Measurements from ENCODE around the gene XIST.

XIST gene

DNA sequence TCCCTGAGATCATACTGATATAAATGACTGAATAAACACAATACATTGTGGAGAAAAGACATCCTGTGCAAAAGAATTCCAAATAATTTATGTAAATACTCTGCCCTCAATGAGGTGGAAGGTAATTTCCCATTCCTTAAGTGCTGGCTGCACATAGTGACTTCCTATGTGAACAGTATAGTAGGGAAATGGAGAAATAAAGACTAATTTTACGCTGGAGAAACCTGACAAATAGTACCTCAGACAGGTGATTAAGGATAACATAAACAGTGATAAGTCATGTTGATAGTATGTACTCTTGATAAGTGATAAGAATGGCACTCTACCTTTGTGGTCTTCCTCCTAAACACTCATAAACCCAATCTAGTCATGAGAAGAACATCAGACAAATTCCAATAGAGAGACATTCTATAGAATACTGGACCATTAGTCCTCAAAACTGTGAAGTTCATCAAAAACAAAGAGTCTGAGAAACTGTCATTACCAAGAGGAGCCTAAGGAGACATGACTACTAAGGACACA lies 15.5 kb downstream of the XIST start:
- TF ChIP-seq, protein P1, sequence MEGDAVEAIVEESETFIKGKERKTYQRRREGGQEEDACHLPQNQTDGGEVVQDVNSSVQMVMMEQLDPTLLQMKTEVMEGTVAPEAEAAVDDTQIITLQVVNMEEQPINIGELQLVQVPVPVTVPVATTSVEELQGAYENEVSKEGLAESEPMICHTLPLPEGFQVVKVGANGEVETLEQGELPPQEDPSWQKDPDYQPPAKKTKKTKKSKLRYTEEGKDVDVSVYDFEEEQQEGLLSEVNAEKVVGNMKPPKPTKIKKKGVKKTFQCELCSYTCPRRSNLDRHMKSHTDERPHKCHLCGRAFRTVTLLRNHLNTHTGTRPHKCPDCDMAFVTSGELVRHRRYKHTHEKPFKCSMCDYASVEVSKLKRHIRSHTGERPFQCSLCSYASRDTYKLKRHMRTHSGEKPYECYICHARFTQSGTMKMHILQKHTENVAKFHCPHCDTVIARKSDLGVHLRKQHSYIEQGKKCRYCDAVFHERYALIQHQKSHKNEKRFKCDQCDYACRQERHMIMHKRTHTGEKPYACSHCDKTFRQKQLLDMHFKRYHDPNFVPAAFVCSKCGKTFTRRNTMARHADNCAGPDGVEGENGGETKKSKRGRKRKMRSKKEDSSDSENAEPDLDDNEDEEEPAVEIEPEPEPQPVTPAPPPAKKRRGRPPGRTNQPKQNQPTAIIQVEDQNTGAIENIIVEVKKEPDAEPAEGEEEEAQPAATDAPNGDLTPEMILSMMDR (IDR thresholded peaks at IDR 0.05; ENCODE audit: extremely low read depth, missing control alignments), result no peak
- no peak for DNase-seq (ENCODE audit: low spot score)

DNA sequence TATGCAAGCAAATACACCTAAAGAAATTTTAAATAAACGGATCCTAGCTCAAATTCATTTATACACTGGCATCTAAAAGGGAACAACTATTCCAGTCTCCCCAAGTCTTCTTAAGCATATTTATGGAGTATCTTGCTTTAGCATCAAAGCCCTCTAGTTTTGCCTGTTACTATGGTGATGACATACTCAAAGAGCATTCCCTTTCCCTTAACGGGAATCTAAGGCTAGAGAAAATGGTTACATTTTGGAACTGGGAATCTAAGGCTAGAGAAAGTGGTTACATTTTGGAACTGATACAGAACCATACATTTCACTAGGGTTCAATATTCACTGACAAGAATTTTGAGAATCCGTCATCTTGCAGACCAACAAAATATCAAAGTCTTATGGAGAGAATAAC lies 18.3 kb downstream of the XIST start:
- DNase-seq (ENCODE audit: low spot score), result no peak
- TF ChIP-seq, protein P1 (IDR thresholded peaks at IDR 0.05; ENCODE audit: extremely low read depth, missing control alignments), result no peak

DNA sequence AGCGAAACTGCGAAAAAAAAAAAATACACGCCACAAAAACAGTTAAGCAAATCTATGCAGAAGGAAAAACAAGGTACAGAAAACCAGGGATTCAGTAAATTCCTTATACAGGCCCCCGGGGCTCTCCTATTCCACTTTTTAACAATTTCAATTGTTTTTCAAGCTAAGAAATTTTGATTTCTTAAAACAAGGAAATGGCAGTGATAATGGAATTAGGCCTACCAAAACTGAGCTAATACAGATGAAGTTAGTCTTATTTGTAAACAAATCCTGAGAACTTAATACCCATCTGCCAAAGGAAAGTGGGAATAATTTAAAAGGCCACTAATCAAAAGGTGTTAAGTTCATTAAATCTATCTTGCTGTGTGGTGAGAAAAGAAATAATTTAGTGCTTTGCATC lies 20.2 kb downstream of the XIST start:
- TF ChIP-seq, protein P1 (IDR thresholded peaks at IDR 0.05; ENCODE audit: extremely low read depth, missing control alignments), result no peak
- no peak for DNase-seq (ENCODE audit: low spot score)

DNA sequence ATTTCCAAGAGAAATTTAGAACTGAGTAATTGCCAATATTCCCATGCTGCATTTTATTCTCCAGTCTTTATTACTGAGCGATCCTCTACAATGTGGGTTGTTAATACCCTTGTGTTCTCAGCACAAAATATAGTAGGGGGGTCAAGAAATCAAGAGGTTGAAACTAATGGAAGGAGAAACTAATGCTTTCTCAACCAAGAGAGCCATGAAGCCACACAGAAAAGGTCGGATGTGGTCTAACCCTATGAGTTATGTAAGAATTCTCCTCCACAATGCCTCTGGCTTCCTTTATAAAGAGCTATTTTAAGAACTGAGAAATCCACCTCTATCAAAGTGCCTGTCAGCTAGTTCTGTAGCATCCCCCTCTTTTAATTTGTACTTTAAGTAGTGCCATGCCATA lies 21.0 kb downstream of the XIST start:
- no peak for DNase-seq (ENCODE audit: low spot score)
- TF ChIP-seq, protein P1 (IDR thresholded peaks at IDR 0.05; ENCODE audit: extremely low read depth, missing control alignments), result no peak

DNA sequence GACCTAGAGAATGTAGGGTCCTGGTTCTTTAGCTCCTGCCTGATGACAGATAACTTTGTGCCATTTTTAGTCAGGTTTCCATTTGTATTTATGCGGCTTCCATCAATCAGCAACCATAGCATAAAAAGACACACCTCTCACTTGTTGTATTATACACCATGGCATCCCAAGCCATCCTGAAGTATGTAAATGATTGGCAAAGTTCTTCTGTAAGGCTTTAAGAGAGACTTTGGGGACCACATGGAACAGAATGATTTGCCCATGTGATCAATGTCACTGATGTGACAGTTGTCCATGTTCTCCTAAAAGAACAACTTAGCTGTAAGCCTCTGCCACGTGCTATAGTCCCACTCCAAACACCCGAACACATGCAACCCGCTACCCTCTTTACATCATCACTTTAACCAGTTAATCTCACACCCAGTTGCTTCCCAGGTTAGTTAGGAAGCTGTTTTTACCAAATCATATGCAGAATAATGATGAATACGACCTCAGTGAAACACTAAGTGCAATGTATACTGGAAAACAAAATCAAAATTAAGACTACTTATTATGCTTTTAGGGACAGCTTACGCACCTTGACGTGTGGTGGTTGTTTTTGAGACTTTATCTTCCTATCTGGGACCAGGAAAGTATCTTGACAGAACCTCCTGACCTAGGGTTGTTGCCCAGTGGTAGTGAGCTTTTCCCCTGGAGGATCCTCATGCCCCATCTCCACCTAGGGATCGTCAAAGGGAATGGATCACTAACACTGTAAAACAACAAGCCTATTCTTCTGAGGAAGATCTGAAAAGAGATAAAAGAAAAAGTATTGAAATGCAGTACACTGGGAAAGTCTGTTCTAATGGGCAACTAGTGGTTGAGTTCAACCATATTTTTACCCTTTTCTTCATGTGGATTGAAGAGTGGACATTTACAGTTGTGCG lies 21.8 kb downstream of the XIST start:
- TF ChIP-seq, protein P1 (IDR thresholded peaks at IDR 0.05; ENCODE audit: extremely low read depth, missing control alignments), result no peak
- no peak for DNase-seq (ENCODE audit: low spot score)

DNA sequence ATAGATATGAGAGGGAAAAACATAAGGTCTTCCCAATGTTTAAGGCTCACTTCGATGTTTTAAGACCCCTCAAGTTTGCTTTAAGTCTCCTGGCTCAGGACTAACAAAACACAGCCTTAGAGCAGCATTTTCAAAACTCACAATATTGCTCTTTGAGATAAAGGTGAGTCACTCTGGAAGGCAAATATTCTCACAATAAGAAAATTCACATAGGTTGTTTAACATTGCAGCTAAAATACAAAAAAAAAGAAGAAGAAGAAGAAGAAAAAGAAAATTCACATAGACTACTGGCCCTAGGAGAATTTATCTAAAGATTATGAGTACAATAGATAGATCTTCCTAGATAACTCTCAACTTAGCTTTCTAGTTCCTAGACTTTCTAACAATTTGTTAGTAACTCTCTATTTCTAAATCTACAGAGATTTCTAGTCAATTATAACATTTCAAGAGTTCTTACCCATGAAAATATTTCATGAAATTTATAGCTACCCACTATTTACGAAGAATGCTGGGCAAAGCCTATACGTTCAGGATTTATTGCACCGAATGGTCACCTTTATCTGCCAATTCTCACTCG lies 22.5 kb downstream of the XIST start:
- DNase-seq (ENCODE audit: low spot score), result no peak
- TF ChIP-seq, protein P1 (IDR thresholded peaks at IDR 0.05; ENCODE audit: extremely low read depth, missing control alignments), result no peak

DNA sequence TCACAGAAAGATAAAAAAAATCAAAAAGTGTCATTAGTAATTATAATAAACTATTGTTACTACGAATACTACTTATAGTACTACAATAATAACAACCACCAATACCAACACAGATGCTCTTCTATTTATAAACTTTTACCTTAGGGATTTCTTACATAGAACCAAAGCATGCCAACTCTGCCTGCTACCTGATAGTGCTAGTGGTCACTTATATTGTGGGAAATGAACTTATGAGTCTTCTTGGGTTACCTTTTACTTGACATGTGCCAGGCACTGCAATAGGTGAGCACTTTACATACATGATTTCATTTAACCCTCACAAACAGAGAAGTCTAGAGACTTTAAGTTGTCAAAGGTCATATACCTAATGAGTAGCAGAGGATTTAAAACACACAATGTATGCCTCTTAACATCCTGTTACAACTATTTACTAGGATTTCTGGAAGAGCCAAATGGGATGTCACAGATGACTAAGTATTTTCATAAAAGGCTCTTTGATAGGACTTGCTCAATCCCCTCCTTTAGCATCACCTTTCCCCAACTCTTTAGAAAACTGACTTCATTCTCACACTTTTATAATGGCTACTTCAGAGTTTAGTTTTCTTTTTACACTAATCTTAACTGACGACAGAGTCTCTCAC lies 24.3 kb downstream of the XIST start:
- TF ChIP-seq, protein P1 (IDR thresholded peaks at IDR 0.05; ENCODE audit: extremely low read depth, missing control alignments), result no peak
- DNase-seq (ENCODE audit: low spot score), result no peak
